Measurements from ENCODE around the gene WDR54. TPM values are rescaled to one million over a fixed set of nuclear protein-coding genes. Genes with fewer than 3 reads are reported as not detected.

The WDR54 gene
- polyA plus RNA-seq, 3 donors: 7.1 to 11.7 (median 7.9) TPM

- Histone ChIP-seq H3K9me3 (replicated peaks in 1 of 2; ENCODE audit: control insufficient read depth in 1 of 2, insufficient read depth in 1 of 2, low read length in 2 of 2) (peaks cover 0 to 19% of the 10 kb centered on the region in 2 donors), H3K36me3 (replicated peaks in 1 of 2; ENCODE audit: control insufficient read depth in 1 of 2, insufficient read depth in 2 of 2, low read length in 2 of 2) (no peaks in the 10 kb centered on the region), H3K27me3 (ENCODE audit: control insufficient read depth in 2 of 2, insufficient read depth in 2 of 2, low read length in 2 of 2) (peaks cover 28 to 51% of the 10 kb centered on the region in 2 donors), H4K20me1 (ENCODE audit: insufficient read depth, low read length) (no peaks in the 10 kb centered on the region), H3K4me1 (ENCODE audit: control insufficient read depth in 1 of 2, insufficient read depth in 2 of 2, low read length in 2 of 2) (peaks cover 26 to 31% of the 10 kb centered on the region in 2 donors), H3K27ac (ENCODE audit: low read depth in 1 of 2, low read length in 2 of 2) (no peak overlapping the region), H3K4me3 (replicated peaks in 1 of 3; ENCODE audit: low read depth in 2 of 3, low read length in 3 of 3) (no peak overlapping the region), H2AFZ (ENCODE audit: insufficient read depth, low read depth, low read length, poor library complexity, severe bottlenecking) (no peak overlapping the region), H3K4me2 (replicated peaks; ENCODE audit: extremely low read depth, low read length, poor library complexity, severe bottlenecking) (no peak overlapping the region), H3K9ac (ENCODE audit: insufficient read depth, low read length, poor library complexity, severe bottlenecking) (no peak overlapping the region), H3K79me2 (ENCODE audit: insufficient read depth, low read length) (no peaks in the 10 kb centered on the region)
- no peak for DNase-seq
- H3K4me3 Mint-ChIP-seq: peak overlapping the region in 1 of 2 donors; percentile 54
- peaks cover 4 to 5% of the 10 kb centered on the region in 2 donors for H3K36me3 Mint-ChIP-seq
- peaks cover 38 to 58% (median 45%) of the 10 kb centered on the region in 3 donors for H3K27me3 Mint-ChIP-seq (ENCODE audit: low read depth in 3 of 3)
- peaks cover 26% of the 10 kb centered on the region for H3K4me1 Mint-ChIP-seq
- H3K9me3 Mint-ChIP-seq: peaks cover 0 to 8% (median 6%) of the 10 kb centered on the region in 7 donors
- no peak overlapping the region for H3K27ac Mint-ChIP-seq
- intact Hi-C loops (cut with micrococcal nuclease): no loop called here
- TF ChIP-seq, protein P1, sequence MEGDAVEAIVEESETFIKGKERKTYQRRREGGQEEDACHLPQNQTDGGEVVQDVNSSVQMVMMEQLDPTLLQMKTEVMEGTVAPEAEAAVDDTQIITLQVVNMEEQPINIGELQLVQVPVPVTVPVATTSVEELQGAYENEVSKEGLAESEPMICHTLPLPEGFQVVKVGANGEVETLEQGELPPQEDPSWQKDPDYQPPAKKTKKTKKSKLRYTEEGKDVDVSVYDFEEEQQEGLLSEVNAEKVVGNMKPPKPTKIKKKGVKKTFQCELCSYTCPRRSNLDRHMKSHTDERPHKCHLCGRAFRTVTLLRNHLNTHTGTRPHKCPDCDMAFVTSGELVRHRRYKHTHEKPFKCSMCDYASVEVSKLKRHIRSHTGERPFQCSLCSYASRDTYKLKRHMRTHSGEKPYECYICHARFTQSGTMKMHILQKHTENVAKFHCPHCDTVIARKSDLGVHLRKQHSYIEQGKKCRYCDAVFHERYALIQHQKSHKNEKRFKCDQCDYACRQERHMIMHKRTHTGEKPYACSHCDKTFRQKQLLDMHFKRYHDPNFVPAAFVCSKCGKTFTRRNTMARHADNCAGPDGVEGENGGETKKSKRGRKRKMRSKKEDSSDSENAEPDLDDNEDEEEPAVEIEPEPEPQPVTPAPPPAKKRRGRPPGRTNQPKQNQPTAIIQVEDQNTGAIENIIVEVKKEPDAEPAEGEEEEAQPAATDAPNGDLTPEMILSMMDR (IDR thresholded peaks at IDR 0.05): no peak
- WGBS (ENCODE audit: insufficient coverage): no CpG with 5 or more reads among the region's 5 CpGs
These were observed 23.2 kb downstream of the WDR54 start for GRCh38 chr2:74444498-74445318.

DNA sequence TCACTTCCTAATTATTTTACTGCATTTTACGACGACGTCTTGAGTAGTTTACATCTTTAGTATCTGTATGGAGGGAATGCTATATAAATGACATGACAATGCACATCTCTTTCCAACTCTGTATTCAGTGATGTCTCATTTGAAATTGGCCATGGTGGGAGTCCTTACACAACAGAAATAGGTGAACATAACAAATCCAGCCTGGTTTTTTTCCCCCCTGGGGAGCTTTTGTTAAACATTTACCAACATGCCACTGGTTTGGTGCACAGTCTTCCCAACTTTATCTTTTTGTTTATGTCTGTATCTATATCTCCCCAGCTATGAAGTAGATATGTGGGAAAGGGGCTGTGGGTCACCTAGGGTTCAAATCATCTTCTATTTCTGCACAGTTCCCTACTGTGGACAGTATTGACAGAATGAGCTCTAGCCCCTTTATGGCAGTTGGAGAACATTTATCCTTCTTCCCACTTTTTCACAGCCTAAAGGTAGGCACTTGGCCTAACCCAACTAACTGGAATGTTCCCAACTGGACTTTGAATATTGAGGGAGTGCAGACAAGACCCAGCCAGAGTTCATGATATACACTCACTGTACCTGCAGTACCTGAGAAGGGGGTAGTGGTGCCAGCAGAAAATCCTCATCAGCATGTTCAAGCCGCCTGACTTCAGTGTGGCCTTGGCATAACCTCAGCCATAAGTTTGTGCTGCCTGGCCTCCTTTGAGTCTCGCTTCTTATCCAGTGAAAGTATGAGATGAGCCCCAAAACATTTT is 25.9 kb downstream of the WDR54 start:
- Histone ChIP-seq H3K9ac (ENCODE audit: insufficient read depth, low read length, poor library complexity, severe bottlenecking) (no peak overlapping the region), H3K4me2 (replicated peaks; ENCODE audit: extremely low read depth, low read length, poor library complexity, severe bottlenecking) (no peak overlapping the region), H3K79me2 (ENCODE audit: insufficient read depth, low read length) (no peaks in the 10 kb centered on the region), H2AFZ (ENCODE audit: insufficient read depth, low read depth, low read length, poor library complexity, severe bottlenecking) (no peak overlapping the region), H3K27ac (ENCODE audit: low read depth in 1 of 2, low read length in 2 of 2) (no peak overlapping the region), H3K36me3 (replicated peaks in 1 of 2; ENCODE audit: control insufficient read depth in 1 of 2, insufficient read depth in 2 of 2, low read length in 2 of 2) (no peaks in the 10 kb centered on the region), H4K20me1 (ENCODE audit: insufficient read depth, low read length) (no peaks in the 10 kb centered on the region), H3K9me3 (replicated peaks in 1 of 2; ENCODE audit: control insufficient read depth in 1 of 2, insufficient read depth in 1 of 2, low read length in 2 of 2) (peaks cover 0 to 3% of the 10 kb centered on the region in 2 donors), H3K27me3 (ENCODE audit: control insufficient read depth in 2 of 2, insufficient read depth in 2 of 2, low read length in 2 of 2) (peaks cover 14 to 24% of the 10 kb centered on the region in 2 donors), H3K4me1 (ENCODE audit: control insufficient read depth in 1 of 2, insufficient read depth in 2 of 2, low read length in 2 of 2) (peaks cover 4 to 5% of the 10 kb centered on the region in 2 donors), H3K4me3 (replicated peaks in 1 of 3; ENCODE audit: low read depth in 2 of 3, low read length in 3 of 3) (no peak overlapping the region)
- DNase-seq: no peak
- intact Hi-C loops (cut with micrococcal nuclease): no loop called here
- Mint-ChIP-seq H3K4me1 (peaks cover 3% of the 10 kb centered on the region), H3K36me3 (no peaks in the 10 kb centered on the region), H3K9me3 (peaks cover 0 to 4% (median 0%) of the 10 kb centered on the region in 7 donors), H3K27me3 (ENCODE audit: low read depth in 3 of 3) (peaks cover 18 to 31% (median 27%) of the 10 kb centered on the region in 3 donors), H3K27ac (no peak overlapping the region), H3K4me3 (no peak overlapping the region)
- TF ChIP-seq, protein P1 (IDR thresholded peaks at IDR 0.05): no peak
- 100% methylated on average over 1 of the region's 5 CpGs for WGBS (ENCODE audit: insufficient coverage)

Data from CD14-positive monocyte (primary cell).